Uterus (tissue), 4 donors: ENCODE measurements around the gene TRMT10A. TPM values are rescaled to one million over a fixed set of nuclear protein-coding genes. Genes with fewer than 3 reads are reported as not detected.

Experiments
- DNase-seq, 2 donors: peaks; one replicate each; pipeline ENCODE4 v3.0.0-alpha.2; 2019 to 2020
- H3K27ac ChIP-seq, 2 donors: fragments of 200-600 bp; sonication (generic); 1 replicate in 1 of 2; 2 replicates in 1 of 2; pipeline ENCODE4 v1.5.1; 2016 to 2018
- H3K27me3 ChIP-seq, 2 donors: fragments of 200-600 bp; sonication (generic); one replicate each; pipeline ENCODE4 v1.5.1; 2018 to 2019; ENCODE audit warnings: control low read depth in 1 of 2
- H3K36me3 ChIP-seq, 2 donors: fragments of 200-600 bp; sonication (generic); one replicate each; pipeline ENCODE4 v1.5.1; 2019; ENCODE audit warnings: control low read depth in 1 of 2
- H3K4me1 ChIP-seq, 2 donors: fragments of 200-600 bp; sonication (generic); one replicate each; pipeline ENCODE4 v1.5.1; 2018 to 2019; ENCODE audit warnings: control low read depth in 1 of 2
- H3K4me3 ChIP-seq, 2 donors: fragments of 200-600 bp; sonication (generic); 1 replicate in 1 of 2; 2 replicates in 1 of 2; pipeline ENCODE4 v1.5.1; 2018 to 2019; ENCODE audit warnings: mild to moderate bottlenecking in 1 of 2
- H3K9me3 ChIP-seq, 2 donors: fragments of 200-600 bp; sonication (generic); one replicate each; pipeline ENCODE4 v1.5.1; 2019; ENCODE audit warnings: control low read depth in 1 of 2
- CTCF ChIP-seq, 4 experiments: fragments of 200-600 bp in 2 of 4; fragments of 450-650 bp in 2 of 4; sonication (generic) in 2 of 4; IDR thresholded peaks; one replicate each; pipeline ENCODE4 v1.5.1; 2016 to 2019; ENCODE audit warnings: antibody characterized with exemption in 4 of 4, mild to moderate bottlenecking in 2 of 4, moderate library complexity in 1 of 4
- POLR2A ChIP-seq, 2 donors: fragments of 450-650 bp; IDR thresholded peaks; one replicate each; pipeline ENCODE4 v1.6.1; 2016; ENCODE audit warnings: antibody characterized with exemption in 2 of 2, mild to moderate bottlenecking in 1 of 2, moderate library complexity in 1 of 2
- intact Hi-C: fragments of 100-400 bp; cut with DNase I; formaldehyde crosslinking; loops from one replicate; pipeline ENCODE4 v1.15.1; 2023; ENCODE audit warnings: low total_unique reads
- total RNA-seq, 4 donors: library from RNA; depleted of rRNA in 3 of 4; stranded (reverse); fragments of >200 nt in 3 of 4; gene quantifications; one replicate each; pipeline versions ENCODE4 v1.1.0 to v1.2.4, GENCODE V29; 2014 to 2023
- donor health status: DM: yes; HTN: yes; CAD: no.

The TRMT10A gene
- total RNA-seq, 4 donors from 2014 or later, result under 0.01 to 11.9 (median 2.1) TPM

GRCh38 chr4:99507762-99508161, 56.1 kb downstream of the TRMT10A start:
- no peak for DNase-seq
- Histone ChIP-seq H3K36me3 (no peaks in the 10 kb centered on the region), H3K9me3 (no peaks in the 10 kb centered on the region), H3K27me3 (no peaks in the 10 kb centered on the region), H3K4me3 (no peak overlapping the region), H3K27ac (no peak overlapping the region), H3K4me1 (no peaks in the 10 kb centered on the region)
- TF ChIP-seq CTCF (IDR thresholded peaks at IDR 0.05), result no peak
- TF ChIP-seq POLR2A (IDR thresholded peaks at IDR 0.05), result no peak
- intact Hi-C loops, result no loop called here

- Histone ChIP-seq H3K27me3 (no peaks in the 10 kb centered on the region), H3K4me1 (no peaks in the 10 kb centered on the region), H3K9me3 (no peaks in the 10 kb centered on the region), H3K36me3 (no peaks in the 10 kb centered on the region), H3K4me3 (no peak overlapping the region), H3K27ac (no peak overlapping the region)
- intact Hi-C loops, result no loop called here
- DNase-seq, result no peak
- TF ChIP-seq CTCF (IDR thresholded peaks at IDR 0.05), result no peak
- TF ChIP-seq POLR2A (IDR thresholded peaks at IDR 0.05), result no peak
These were observed 56.5 kb downstream of the TRMT10A start for GRCh38 chr4:99507349-99507748.

GRCh38 chr4:99506781-99507180, 57.1 kb downstream of the TRMT10A start:
- no peak overlapping the region for H3K27ac ChIP-seq
- DNase-seq, result no peak
- no peak for TF ChIP-seq CTCF (IDR thresholded peaks at IDR 0.05)
- no peak for TF ChIP-seq POLR2A (IDR thresholded peaks at IDR 0.05)
- H3K36me3 ChIP-seq, result no peaks in the 10 kb centered on the region
- H3K27me3 ChIP-seq, result no peaks in the 10 kb centered on the region
- intact Hi-C loops, result no loop called here
- no peaks in the 10 kb centered on the region for H3K4me1 ChIP-seq
- H3K4me3 ChIP-seq, result no peak overlapping the region
- no peaks in the 10 kb centered on the region for H3K9me3 ChIP-seq

GRCh38 chr4:99504804-99505502, 58.9 kb downstream of the TRMT10A start:
- intact Hi-C loops, result no loop called here
- Histone ChIP-seq H3K27me3 (no peaks in the 10 kb centered on the region), H3K36me3 (no peaks in the 10 kb centered on the region), H3K9me3 (no peaks in the 10 kb centered on the region), H3K27ac (no peak overlapping the region), H3K4me1 (no peaks in the 10 kb centered on the region), H3K4me3 (no peak overlapping the region)
- DNase-seq, result no peak
- TF ChIP-seq POLR2A (IDR thresholded peaks at IDR 0.05), result no peak
- no peak for TF ChIP-seq CTCF (IDR thresholded peaks at IDR 0.05)

Other genes starting within 250 kb of the TRMT10A start
- gene ADH1B, start 242.6 kb downstream of the TRMT10A start, total RNA-seq, result 100 to 1,000 TPM in 3 of 4 donors, 1 to 10 TPM in 1; 6.7 to 703 (median 522) TPM
- gene ADH1C, start 211.3 kb downstream of the TRMT10A start, total RNA-seq, result 1 to 10 TPM in 3 of 4 donors, under 1 TPM in 1; 0.29 to 4.7 (median 2.3) TPM
- gene ADH7, start 128.7 kb downstream of the TRMT10A start, total RNA-seq, result not detected
- not detected for gene C4orf17, start 53.0 kb downstream of the TRMT10A start, total RNA-seq
- under 1 TPM in 1 of 4 donors, not detected in 3; 0.14 TPM for gene MTTP, start 10.8 kb upstream of the TRMT10A start, total RNA-seq
- under 1 TPM in 1 of 4 donors, not detected in 3; 0.21 TPM for gene C4orf54, start 93.8 kb upstream of the TRMT10A start, total RNA-seq